Measurements from ENCODE around the gene OSBPL6. TPM values are rescaled to one million over a fixed set of nuclear protein-coding genes. Genes with fewer than 3 reads are reported as not detected.

Gene OSBPL6
- total and polyA plus RNA-seq, 11 donors, result 1.2 to 9.6 (median 4.2) TPM

DNA sequence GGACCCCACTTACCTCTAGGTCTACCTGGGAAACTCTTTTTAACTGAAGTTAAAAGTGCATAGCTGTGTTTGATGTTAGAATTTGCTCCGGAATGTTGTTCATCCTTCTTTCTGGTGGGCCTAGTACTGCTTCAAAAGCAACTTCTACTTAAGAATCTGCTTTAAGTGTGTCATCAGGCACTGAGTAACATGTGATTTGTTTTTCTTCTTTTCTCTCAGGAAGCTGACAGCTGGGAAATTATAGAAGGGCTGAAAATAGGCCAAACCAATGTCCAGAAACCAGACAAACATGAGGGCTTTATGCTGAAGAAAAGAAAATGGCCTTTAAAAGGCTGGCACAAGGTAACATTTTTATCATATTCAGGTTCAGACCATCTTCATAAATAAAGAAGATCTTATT, 133.7 kb downstream of the OSBPL6 start:
- intact Hi-C loops (cut with DNase I), result no loop called here
- 70 to 82% (median 77%) methylated on average over 1 of the region's 1 CpG for WGBS, 4 donors
- Histone ChIP-seq H3K36me3 (peaks cover 0 to 2% (median 0%) of the 10 kb centered on the region in 9 donors), H3K27ac (no peak overlapping the region), H3K4me3 (no peak overlapping the region), H3K9me3 (no peaks in the 10 kb centered on the region), H3K27me3 (no peaks in the 10 kb centered on the region), H3K4me1 (peaks cover 0 to 6% (median 0%) of the 10 kb centered on the region in 12 donors)
- TF ChIP-seq, protein P1, sequence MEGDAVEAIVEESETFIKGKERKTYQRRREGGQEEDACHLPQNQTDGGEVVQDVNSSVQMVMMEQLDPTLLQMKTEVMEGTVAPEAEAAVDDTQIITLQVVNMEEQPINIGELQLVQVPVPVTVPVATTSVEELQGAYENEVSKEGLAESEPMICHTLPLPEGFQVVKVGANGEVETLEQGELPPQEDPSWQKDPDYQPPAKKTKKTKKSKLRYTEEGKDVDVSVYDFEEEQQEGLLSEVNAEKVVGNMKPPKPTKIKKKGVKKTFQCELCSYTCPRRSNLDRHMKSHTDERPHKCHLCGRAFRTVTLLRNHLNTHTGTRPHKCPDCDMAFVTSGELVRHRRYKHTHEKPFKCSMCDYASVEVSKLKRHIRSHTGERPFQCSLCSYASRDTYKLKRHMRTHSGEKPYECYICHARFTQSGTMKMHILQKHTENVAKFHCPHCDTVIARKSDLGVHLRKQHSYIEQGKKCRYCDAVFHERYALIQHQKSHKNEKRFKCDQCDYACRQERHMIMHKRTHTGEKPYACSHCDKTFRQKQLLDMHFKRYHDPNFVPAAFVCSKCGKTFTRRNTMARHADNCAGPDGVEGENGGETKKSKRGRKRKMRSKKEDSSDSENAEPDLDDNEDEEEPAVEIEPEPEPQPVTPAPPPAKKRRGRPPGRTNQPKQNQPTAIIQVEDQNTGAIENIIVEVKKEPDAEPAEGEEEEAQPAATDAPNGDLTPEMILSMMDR (IDR thresholded peaks at IDR 0.05), result no peak
- TF ChIP-seq POLR2A (IDR thresholded peaks at IDR 0.05), result no peak
- ATAC-seq (no peak), DNase-seq (no peak)

DNA sequence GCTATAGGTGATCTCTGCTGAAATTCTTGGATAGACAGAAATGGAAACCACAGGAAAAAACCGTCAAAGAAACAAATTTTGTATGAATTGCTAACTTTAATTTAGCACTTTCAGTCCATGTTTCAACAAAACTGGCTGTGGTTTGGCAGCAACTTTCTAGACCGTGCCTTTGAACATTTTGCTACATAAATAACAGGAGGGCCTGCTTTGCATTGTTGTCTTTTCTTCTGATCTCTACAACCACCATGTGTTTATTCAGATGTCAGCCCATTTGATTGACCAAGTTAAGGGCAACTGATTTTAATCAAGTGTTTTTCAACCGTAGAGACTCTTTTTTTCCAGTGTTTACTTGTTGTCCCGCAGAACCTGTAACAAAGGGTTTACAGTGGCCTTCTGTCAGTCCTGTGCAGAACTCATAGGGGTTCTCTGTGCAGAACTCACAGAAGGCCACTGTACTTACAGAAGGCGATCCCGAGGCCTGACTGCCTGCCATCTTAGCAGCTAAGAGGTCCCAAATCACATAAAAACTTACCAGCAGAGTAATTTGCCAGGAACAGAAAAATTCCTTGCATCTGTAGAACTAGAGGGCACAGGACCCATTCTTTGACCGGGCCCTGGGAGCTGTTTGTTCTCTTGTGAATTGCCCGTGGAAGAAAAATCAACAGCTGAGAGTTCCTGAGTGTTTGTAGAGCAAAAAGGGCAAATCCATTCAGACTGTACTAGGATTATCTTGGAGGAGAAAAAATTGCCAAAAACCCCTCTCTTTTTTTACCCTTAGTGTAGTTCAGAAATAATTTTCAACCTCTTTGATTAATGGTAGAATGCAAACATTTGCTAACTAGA, 136.1 kb downstream of the OSBPL6 start:
- ATAC-seq, result no peak
- H3K27me3 ChIP-seq, result no peaks in the 10 kb centered on the region
- H3K36me3 ChIP-seq, result peaks cover 0 to 8% (median 0%) of the 10 kb centered on the region in 9 donors
- H3K9me3 ChIP-seq, result no peaks in the 10 kb centered on the region
- no peak overlapping the region for H3K4me3 ChIP-seq
- 86 to 90% (median 88%) methylated on average over 8 of the region's 8 CpGs for WGBS, 4 donors
- no peak overlapping the region for H3K27ac ChIP-seq
- peaks cover 0 to 8% (median 0%) of the 10 kb centered on the region in 12 donors for H3K4me1 ChIP-seq
- intact Hi-C loops (cut with DNase I), result no loop called here
- TF ChIP-seq, protein P1 (IDR thresholded peaks at IDR 0.05), result no peak
- TF ChIP-seq POLR2A (IDR thresholded peaks at IDR 0.05), result no peak
- no peak for DNase-seq

DNA sequence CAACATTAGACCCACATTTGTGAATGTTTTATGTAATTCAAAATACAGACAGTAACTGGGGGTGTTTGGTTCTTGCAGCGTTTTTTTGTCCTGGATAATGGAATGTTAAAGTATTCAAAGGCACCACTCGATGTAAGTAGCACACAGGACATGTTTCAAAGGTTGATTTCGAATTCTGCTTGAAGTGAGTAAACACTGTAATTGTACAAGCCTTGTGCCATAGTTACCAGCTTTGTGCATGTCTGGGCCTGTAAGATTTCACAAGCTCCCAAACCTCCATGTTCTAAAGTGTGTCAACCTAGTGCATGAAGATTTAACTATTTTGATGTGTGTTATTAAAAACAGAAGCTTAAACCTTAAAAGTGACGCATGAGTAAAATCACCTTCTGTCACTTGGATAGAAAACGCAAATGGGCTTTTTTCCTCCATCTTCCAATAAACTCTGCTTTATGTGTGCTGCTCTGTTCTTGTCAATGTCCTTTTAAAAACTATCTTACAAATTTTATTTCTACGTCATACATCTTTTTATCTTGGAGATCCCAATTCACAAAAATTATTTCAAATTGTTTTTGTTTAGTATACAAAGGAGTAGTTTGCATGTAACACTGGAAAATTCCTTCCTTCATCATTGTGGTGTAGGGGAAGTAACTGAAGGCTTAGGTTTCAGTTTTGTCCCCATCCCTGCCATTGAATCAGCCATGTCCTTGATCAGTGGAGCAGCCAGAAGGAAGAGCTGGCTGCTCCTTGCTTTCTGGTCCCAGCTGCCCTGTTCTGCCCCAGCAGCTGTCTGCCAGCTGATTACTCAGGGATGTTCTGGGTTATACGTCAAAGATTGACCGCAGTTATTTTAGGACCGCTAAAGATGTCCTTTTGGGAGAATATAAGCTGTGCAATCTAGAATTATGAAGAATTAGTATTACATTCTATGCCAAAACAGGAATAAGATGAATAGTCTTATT, 137.4 kb downstream of the OSBPL6 start:
- H3K4me1 ChIP-seq, result peaks cover 0 to 8% (median 0%) of the 10 kb centered on the region in 12 donors
- no peak overlapping the region for H3K4me3 ChIP-seq
- TF ChIP-seq POLR2A (IDR thresholded peaks at IDR 0.05), result no peak
- TF ChIP-seq, protein P1 (IDR thresholded peaks at IDR 0.05), result no peak
- H3K27me3 ChIP-seq, result no peaks in the 10 kb centered on the region
- no peak for DNase-seq
- 84 to 93% (median 90%) methylated on average over 9 of the region's 9 CpGs for WGBS, 4 donors
- H3K9me3 ChIP-seq, result no peaks in the 10 kb centered on the region
- H3K27ac ChIP-seq, result no peak overlapping the region
- H3K36me3 ChIP-seq, result peaks cover 0 to 14% (median 0%) of the 10 kb centered on the region in 9 donors
- intact Hi-C loops (cut with DNase I), result no loop called here
- no peak for ATAC-seq

DNA sequence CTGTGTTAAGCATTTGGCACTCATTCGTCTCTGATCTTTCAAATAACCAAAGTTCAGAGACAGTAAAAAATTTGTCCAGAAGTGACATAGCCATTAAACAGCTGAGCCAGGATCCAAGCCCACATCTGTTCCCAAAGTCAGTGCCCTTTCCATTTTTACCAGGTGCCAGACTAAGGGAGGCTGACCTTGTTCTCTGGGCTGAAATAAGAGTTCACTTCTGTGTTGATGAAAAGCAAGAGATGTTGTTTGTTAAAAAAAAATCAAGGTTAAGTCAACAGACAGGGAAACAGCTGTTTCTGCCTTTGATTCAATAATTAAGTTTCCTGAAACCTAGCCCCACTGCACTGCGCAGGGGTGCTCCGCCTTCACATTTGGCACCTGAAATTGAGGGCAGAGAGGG, 139.5 kb downstream of the OSBPL6 start:
- no peaks in the 10 kb centered on the region for H3K9me3 ChIP-seq
- H3K27ac ChIP-seq, result no peak overlapping the region
- 59 to 68% (median 66%) methylated on average over 3 of the region's 3 CpGs for WGBS, 4 donors
- peaks cover 0 to 21% (median 0%) of the 10 kb centered on the region in 9 donors for H3K36me3 ChIP-seq
- intact Hi-C loops (cut with DNase I), result no loop called here
- H3K4me1 ChIP-seq, result peaks cover 0 to 8% (median 0%) of the 10 kb centered on the region in 12 donors
- no peak for ATAC-seq
- H3K27me3 ChIP-seq, result no peaks in the 10 kb centered on the region
- no peak overlapping the region for H3K4me3 ChIP-seq
- no peak for TF ChIP-seq POLR2A (IDR thresholded peaks at IDR 0.05)
- TF ChIP-seq, protein P1 (IDR thresholded peaks at IDR 0.05), result no peak
- no peak for DNase-seq

Data from heart left ventricle (tissue), 16 donors.